AML-193 (cell line): Measurements from ENCODE around the gene PPP1R12B.
"Not testable (repeated sequence)": the region's sequence is repeated elsewhere in the genome, so short reads cannot be mapped to it uniquely, and the experiment has no call there.

Experiments
- DNase-seq, 2 experiments: peaks; one replicate each; lab custom pipeline; 2025; lab: John Stamatoyannopoulos, UW

PPP1R12B gene

DNA sequence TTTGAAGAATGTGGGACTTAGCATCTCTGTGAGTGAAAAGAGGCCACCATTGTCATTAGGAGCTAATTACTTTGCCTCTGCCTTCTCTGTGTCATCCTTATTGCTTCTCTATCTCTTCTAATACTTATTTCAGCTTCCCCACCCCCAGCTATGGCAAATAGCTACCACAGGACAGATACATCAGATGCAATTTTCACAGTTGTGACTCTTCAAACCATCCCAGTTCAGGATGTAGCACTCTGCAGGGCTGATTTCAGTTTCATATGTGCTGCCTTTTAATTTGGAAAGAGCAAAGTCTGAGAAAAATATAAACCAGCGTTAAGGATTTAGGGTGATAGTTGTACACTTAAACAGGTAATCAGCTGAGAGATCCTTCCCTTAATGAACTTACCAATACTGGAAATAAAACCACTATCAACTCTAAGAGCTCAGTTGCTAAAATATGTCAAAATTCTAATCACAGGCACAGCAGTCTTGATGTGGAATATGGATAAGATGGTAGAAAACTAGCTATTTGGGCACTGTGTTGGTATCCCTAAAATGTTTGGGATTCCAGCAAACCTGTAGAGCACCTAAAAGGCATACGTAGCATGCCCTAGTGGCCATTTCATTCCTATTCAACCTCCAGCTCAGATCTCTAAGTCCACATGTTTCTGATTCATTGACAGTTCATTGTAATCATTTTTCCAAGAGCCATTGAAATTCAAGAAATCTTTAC is 213.4 kb downstream of the PPP1R12B start:
- DNase-seq: no peak

GRCh38 chr1:202562444-202563060 is 214.1 kb downstream of the PPP1R12B start:
- no peak for DNase-seq

DNA sequence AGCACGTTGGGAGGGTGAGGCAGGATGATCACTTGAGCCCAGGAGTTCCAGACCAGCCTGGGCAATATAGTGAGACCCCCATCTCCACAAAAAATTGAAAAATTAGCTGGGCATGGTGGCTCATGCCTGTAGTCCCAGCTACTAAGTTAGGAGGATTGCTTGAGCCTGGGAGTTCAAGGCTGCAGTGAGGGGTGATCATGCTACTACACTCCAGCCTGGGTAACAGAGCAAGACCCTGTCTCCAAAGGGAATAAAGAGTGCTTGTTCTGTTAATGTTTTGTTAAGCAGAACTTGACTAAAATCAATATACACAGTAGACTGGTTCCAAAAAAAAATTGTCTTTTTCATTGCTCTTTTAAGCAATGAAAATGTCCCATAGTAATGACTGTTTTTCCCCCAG is 215.3 kb downstream of the PPP1R12B start:
- DNase-seq: no peak

GRCh38 chr1:202564958-202565495 is 216.5 kb downstream of the PPP1R12B start:
- DNase-seq: no peak

- DNase-seq: no peak
Measured at GRCh38 chr1:202565890-202566602, 217.5 kb downstream of the PPP1R12B start.

- DNase-seq: no peak
Measured at GRCh38 chr1:202567738-202568137, 219.2 kb downstream of the PPP1R12B start.

GRCh38 chr1:202568410-202568809 is 219.9 kb downstream of the PPP1R12B start:
- DNase-seq: no peak

DNA sequence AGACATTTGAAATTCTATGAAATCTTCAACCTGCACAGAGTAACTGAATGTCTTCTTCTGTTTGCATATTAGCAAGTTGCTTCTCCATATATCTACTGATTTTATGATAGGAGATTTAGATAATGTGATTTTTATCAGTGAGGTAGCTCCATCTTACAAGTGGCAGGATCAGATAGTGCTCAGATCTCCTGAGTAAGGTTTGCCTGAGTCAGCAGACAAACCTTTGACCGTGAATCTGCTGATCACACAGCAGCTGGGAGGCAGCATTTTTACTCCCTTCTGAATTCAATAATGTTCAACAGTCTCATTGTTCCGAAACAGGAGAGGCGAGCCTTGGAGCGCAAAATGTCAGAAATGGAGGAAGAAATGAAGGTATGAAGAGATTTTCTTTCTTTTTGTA is 220.3 kb downstream of the PPP1R12B start:
- DNase-seq: no peak

DNA sequence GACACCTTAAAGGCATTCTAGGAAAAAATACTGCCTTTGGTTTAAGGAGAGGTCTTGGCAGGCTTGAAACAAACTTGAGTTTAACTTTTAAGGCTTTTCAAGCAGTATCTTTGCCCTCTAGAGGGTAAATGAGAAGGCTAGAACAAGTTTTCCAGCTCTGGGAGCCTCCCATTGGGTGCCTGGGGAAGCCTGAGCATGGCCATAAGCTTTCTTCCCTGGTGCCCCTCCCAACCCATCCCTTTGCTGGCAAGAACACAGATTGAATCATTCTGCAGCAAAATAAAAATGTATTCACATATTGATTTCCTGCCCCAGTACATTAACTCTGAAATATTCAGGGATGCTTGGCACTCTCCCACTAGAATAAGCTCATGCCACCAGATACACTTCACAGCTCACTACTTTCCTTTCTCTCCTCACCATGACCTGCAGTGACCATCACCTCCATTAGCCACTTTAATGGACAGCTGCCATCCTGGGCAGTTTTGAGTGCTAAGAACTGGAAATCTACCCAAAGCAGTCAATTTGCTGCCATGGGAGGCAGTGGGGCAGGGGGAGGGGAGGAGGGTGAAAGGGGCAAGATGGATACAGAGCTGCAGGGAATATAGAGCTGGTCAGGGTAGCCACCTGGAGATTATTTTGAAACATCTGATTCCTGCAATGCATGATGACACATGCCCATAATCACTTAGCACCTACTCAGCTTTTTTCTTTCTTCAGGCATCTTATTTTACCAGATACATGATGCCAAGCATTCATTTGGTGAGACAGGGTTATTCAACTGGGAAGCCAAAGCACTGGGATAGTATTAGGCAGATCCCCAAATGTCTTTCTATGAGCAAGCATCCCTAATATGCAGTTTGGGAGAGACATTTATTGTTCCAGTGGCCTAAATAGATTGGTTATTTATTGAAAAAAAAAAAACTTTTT is 221.2 kb downstream of the PPP1R12B start:
- DNase-seq: no peak

GRCh38 chr1:202571719-202572339 is 223.3 kb downstream of the PPP1R12B start:
- peak; percentile 34 to 46 for DNase-seq

- DNase-seq: no peak
Measured at GRCh38 chr1:202572867-202573266, 224.4 kb downstream of the PPP1R12B start.

- DNase-seq: no peak
Measured at GRCh38 chr1:202575918-202576653, 227.6 kb downstream of the PPP1R12B start.

DNA sequence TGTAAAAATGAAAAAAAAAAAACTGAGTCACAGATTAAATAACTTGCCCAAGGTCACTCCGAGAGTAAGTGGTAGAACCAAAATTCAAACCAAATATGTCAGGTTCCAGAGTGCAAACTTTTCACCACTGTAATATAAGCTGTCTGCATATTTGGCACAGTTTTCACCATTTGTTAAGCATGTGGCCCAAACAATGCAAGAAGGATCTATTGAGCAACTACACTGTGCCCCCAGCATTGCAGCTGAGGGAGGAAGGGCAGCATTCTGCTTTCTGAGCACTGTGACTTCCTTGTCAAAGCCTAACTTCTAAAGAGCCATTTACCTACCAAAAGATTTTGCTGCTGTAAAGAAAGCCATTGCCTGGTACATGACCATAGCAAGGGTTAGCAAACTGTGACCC is 228.3 kb downstream of the PPP1R12B start:
- peak; percentile 68 to 69 for DNase-seq

DNA sequence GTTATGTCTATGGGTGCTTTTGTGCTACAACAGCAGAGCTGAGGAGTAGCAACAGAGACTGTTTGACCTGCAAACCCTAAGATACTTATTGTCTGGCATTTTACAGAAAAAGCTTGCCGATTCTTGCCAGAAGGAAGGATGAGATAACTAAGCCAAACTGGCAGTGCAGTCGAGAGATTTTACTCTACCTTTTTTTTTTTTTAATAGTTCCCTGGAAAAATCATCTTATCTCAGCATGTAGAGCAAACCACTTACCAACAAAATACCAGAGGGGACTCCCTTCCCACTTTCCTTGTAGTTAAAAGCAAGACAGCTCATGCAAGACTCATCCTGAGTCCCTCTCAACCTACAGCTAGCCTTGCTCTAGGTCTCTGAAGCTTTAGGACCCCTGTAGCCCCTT is 228.9 kb downstream of the PPP1R12B start:
- DNase-seq: no peak

GRCh38 chr1:202578001-202578504 is 229.6 kb downstream of the PPP1R12B start:
- DNase-seq: no peak

DNA sequence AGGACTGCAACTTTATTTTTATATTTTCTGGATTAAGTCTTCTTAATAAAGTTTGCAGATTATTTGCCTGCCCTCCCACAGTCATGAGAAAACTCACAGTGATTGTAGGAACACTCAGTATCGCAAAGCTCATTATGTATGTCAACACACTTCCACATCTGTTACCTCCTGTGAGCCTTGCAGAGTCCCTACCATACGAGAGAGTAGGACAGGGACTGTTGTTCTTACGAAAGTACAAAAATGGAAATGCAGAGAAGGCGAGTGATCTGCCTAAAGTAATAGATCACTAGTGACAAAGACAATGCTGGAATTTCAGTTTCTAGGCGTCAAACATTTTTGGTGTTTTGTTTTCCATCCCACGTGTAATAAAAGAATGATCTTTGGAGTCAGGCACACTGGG is 230.1 kb downstream of the PPP1R12B start:
- DNase-seq: no peak

- no peak for DNase-seq
Measured at GRCh38 chr1:202579806-202580205, 231.3 kb downstream of the PPP1R12B start.

DNA sequence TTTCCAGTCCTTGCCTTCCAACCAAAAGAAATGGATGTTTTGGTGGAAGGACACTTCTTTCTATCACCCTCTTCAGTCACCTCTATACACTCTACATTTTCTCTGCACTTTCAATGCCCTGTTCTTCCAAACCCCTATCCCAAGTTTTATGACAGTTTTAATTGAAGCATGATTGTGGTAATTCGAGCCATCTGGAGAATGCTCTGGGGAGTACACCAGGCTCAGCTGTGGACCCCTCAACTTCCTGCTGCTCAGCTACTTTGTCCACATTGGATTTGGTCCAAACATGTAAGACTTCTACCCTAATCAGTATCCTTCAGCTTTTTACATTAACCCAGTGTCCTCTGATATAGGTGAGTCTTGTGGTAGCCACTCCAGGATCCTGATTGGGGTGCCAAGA is 232.1 kb downstream of the PPP1R12B start:
- DNase-seq: no peak

DNA sequence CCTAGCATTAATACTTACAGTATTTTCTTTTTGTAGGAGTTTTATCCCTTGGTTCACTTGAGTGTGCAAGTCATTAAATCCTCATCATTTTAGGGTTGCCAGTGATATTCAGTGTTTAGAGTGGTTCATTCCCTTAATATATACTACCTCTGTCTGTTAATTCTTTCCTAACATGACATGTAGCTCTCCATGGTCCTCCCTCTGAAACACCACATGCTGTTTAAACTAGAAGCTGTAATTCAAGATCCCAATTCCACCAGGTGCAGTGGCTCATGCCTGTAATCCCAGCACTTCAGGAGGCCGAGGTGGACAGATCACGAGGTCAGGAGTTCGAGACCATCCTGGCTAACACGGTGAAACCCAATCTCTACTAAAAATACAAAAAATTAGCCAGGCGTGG is 233.9 kb downstream of the PPP1R12B start:
- not testable (repeated sequence) for DNase-seq
